HG03571 (cell line): ENCODE data around the gene DDR1.

Experiments used
- ATAC-seq: cut with Tn5 transposase; IDR thresholded peaks from one replicate; pipeline ENCODE4 v1.9.1; 2021; ENCODE audit not compliant: unreplicated experiment

DDR1 gene

GRCh38 chr6:30883685-30884520 is at the start of gene DDR1:
TSS of gene DDR1 (plus strand) at chr6:30884519. CDS start at chr6:30888730, 4,211 bp downstream.
- ATAC-seq = no peak

- ATAC-seq = no peak
Observed at GRCh38 chr6:30834646-30835045, 49.7 kb upstream of the DDR1 start.

GRCh38 chr6:30835576-30835975 is 48.7 kb upstream of the DDR1 start:
- no peak for ATAC-seq

GRCh38 chr6:30836431-30836866 is 47.9 kb upstream of the DDR1 start:
- no peak for ATAC-seq

GRCh38 chr6:30836957-30837356 is 47.4 kb upstream of the DDR1 start:
- ATAC-seq = no peak

- ATAC-seq = no peak
Observed at GRCh38 chr6:30837432-30837831, 46.9 kb upstream of the DDR1 start.

GRCh38 chr6:30837870-30838269 is 46.4 kb upstream of the DDR1 start:
- no peak for ATAC-seq

GRCh38 chr6:30839671-30840070 is 44.6 kb upstream of the DDR1 start:
- ATAC-seq = no peak

- no peak for ATAC-seq
Observed at GRCh38 chr6:30840084-30840934, 44.0 kb upstream of the DDR1 start.

- no peak for ATAC-seq
Observed at GRCh38 chr6:30840935-30841643, 43.2 kb upstream of the DDR1 start.

- no peak for ATAC-seq
Observed at GRCh38 chr6:30841644-30842504, 42.4 kb upstream of the DDR1 start.

GRCh38 chr6:30842754-30843610 is 41.3 kb upstream of the DDR1 start:
- ATAC-seq = no peak

GRCh38 chr6:30843611-30843998 is 40.7 kb upstream of the DDR1 start:
- ATAC-seq = no peak

- ATAC-seq = no peak
Observed at GRCh38 chr6:30844118-30844535, 40.2 kb upstream of the DDR1 start.

GRCh38 chr6:30845183-30845582 is 39.1 kb upstream of the DDR1 start:
- ATAC-seq = no peak

GRCh38 chr6:30847421-30847970 is 36.8 kb upstream of the DDR1 start:
- ATAC-seq = no peak

- no peak for ATAC-seq
Observed at GRCh38 chr6:30847971-30848436, 36.3 kb upstream of the DDR1 start.

GRCh38 chr6:30849903-30850651 is 34.2 kb upstream of the DDR1 start:
- no peak for ATAC-seq
